Osteoblast (primary cell): ENCODE measurements around the gene IGDCC3. TPM values are rescaled to one million over a fixed set of nuclear protein-coding genes. Genes with fewer than 3 reads are reported as not detected.

Source experiments
- DNase-seq: peaks from one replicate; pipeline ENCODE4 v3.0.0; 2011; ENCODE audit warnings: low spot score, mixed read lengths; ENCODE audit not compliant: insufficient read length; ENCODE audit errors: missing footprints
- H2AFZ ChIP-seq: 2 replicates; pipeline ENCODE4 v1.6.0; 2011; ENCODE audit warnings: mild to moderate bottlenecking, low read length
- H3K27ac ChIP-seq: 2 replicates; pipeline ENCODE4 v1.5.1; 2011; ENCODE audit warnings: mild to moderate bottlenecking, low read depth, low read length, moderate library complexity
- H3K27me3 ChIP-seq: 2 replicates; pipeline ENCODE4 v1.6.0; 2012; ENCODE audit warnings: mild to moderate bottlenecking, control low read depth, inconsistent platforms, low read length, moderate library complexity; ENCODE audit not compliant: insufficient read depth
- H3K36me3 ChIP-seq: 2 replicates; pipeline ENCODE4 v1.5.1; 2011; ENCODE audit warnings: mild to moderate bottlenecking, low read length, control low read depth, moderate library complexity; ENCODE audit not compliant: insufficient read depth
- H3K4me1 ChIP-seq: 2 replicates; pipeline ENCODE4 v1.5.1; 2011; ENCODE audit warnings: mild to moderate bottlenecking, low read length, control low read depth, moderate library complexity; ENCODE audit not compliant: insufficient read depth
- H3K4me2 ChIP-seq: 2 replicates; pipeline ENCODE4 v1.6.0; 2011; ENCODE audit warnings: mild to moderate bottlenecking, low read length; ENCODE audit not compliant: insufficient read depth
- H3K4me3 ChIP-seq: fragments of 200-600 bp; sonication (generic); 3 replicates; pipeline ENCODE4 v1.5.1; 2012; ENCODE audit warnings: mild to moderate bottlenecking, low read length, inconsistent platforms; ENCODE audit not compliant: insufficient read depth
- H3K79me2 ChIP-seq: 2 replicates; pipeline ENCODE4 v1.6.0; 2012; ENCODE audit warnings: mild to moderate bottlenecking, low read length, control low read depth, inconsistent platforms; ENCODE audit not compliant: insufficient read depth
- H3K9me3 ChIP-seq: 2 replicates; pipeline ENCODE4 v1.5.1; 2011; ENCODE audit warnings: low read depth, low read length, control low read depth
- H4K20me1 ChIP-seq: 2 replicates; pipeline ENCODE4 v1.6.0; 2012; ENCODE audit warnings: mild to moderate bottlenecking, low read length, control low read depth; ENCODE audit not compliant: insufficient read depth
- total RNA-seq: library from RNA; depleted of rRNA; stranded (reverse); fragments of >200 nt; gene quantifications from 2 replicates; pipeline ENCODE4 v1.2.3, GENCODE V29; 2012
- TF ChIP-seq, protein P1 (sequence below): IDR thresholded peaks from 2 replicates; pipeline ENCODE4 v1.5.1; 2011; ENCODE audit warnings: mild to moderate bottlenecking, low read depth, low read length, moderate library complexity; ENCODE audit errors: extremely low read depth

The IGDCC3 gene
- total RNA-seq, 1 donor: not detected

GRCh38 chr15:65326818-65327217, 51.0 kb downstream of the IGDCC3 start:
- H2AFZ ChIP-seq: no peak overlapping the region
- H3K27ac ChIP-seq: no peak overlapping the region
- no peaks in the 10 kb centered on the region for H3K36me3 ChIP-seq
- peak; percentile 85 for DNase-seq
- H3K79me2 ChIP-seq: no peaks in the 10 kb centered on the region
- no peaks in the 10 kb centered on the region for H3K9me3 ChIP-seq
- no peaks in the 10 kb centered on the region for H4K20me1 ChIP-seq
- no peaks in the 10 kb centered on the region for H3K4me1 ChIP-seq
- H3K4me2 ChIP-seq: no peak overlapping the region
- TF ChIP-seq, protein P1, sequence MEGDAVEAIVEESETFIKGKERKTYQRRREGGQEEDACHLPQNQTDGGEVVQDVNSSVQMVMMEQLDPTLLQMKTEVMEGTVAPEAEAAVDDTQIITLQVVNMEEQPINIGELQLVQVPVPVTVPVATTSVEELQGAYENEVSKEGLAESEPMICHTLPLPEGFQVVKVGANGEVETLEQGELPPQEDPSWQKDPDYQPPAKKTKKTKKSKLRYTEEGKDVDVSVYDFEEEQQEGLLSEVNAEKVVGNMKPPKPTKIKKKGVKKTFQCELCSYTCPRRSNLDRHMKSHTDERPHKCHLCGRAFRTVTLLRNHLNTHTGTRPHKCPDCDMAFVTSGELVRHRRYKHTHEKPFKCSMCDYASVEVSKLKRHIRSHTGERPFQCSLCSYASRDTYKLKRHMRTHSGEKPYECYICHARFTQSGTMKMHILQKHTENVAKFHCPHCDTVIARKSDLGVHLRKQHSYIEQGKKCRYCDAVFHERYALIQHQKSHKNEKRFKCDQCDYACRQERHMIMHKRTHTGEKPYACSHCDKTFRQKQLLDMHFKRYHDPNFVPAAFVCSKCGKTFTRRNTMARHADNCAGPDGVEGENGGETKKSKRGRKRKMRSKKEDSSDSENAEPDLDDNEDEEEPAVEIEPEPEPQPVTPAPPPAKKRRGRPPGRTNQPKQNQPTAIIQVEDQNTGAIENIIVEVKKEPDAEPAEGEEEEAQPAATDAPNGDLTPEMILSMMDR: no peak
- no peaks in the 10 kb centered on the region for H3K27me3 ChIP-seq
- no peak overlapping the region for H3K4me3 ChIP-seq

DNA sequence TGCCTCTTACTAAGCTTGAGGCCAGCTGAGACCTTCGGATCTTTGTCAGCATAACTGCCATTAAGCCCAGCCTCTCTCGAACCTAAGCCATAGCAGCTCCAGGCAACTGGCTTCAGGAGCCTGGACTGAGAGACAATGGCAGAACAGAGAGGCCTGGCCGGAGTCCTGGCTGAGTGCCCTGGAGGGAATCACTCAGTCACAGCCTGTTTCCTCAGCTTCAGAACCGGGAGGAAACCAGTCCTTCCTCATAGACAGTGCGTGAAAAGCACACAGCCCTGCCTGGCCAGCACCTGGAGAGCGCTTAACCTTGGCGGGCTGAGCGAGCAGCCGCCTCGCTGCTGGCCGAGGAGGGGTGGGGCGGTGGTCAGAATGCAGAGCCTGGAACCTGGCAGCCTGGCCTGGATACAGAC, 51.7 kb downstream of the IGDCC3 start:
- Histone ChIP-seq H4K20me1 (no peaks in the 10 kb centered on the region), H3K27ac (no peak overlapping the region), H3K4me3 (no peak overlapping the region), H3K4me1 (no peaks in the 10 kb centered on the region), H3K36me3 (no peaks in the 10 kb centered on the region), H2AFZ (no peak overlapping the region), H3K27me3 (peaks cover 7% of the 10 kb centered on the region), H3K9me3 (no peaks in the 10 kb centered on the region), H3K79me2 (no peaks in the 10 kb centered on the region), H3K4me2 (no peak overlapping the region)
- peak; percentile 83 for DNase-seq
- TF ChIP-seq, protein P1: no peak

DNA sequence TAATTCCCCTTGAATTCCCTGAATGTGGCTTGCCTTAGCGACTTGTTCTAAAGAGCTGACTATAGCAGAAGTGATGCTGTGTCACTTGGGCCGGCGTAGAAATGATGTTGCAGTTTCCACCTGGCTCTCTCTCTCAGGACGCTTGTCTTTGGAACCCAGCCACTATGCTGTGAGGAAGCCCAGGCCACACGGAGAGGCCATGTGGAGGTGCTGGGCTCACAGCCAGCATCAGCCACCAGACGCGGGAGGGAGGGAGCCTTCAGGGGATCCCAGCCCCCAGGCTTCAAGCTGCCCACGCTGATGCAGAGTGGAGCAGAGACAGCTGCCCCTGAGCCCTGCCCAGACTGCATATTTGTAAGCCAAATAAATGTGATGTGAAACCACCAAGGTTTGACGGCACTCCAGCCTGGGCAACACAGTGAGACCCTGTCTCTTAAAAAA, 54.7 kb downstream of the IGDCC3 start:
- DNase-seq: peak; percentile 85
- no peak overlapping the region for H3K4me3 ChIP-seq
- H4K20me1 ChIP-seq: no peaks in the 10 kb centered on the region
- peaks cover 11% of the 10 kb centered on the region for H3K27me3 ChIP-seq
- no peaks in the 10 kb centered on the region for H3K9me3 ChIP-seq
- no peaks in the 10 kb centered on the region for H3K4me1 ChIP-seq
- TF ChIP-seq, protein P1: no peak
- H3K79me2 ChIP-seq: no peaks in the 10 kb centered on the region
- no peak overlapping the region for H2AFZ ChIP-seq
- no peak overlapping the region for H3K4me2 ChIP-seq
- H3K36me3 ChIP-seq: no peaks in the 10 kb centered on the region
- no peak overlapping the region for H3K27ac ChIP-seq

DNA sequence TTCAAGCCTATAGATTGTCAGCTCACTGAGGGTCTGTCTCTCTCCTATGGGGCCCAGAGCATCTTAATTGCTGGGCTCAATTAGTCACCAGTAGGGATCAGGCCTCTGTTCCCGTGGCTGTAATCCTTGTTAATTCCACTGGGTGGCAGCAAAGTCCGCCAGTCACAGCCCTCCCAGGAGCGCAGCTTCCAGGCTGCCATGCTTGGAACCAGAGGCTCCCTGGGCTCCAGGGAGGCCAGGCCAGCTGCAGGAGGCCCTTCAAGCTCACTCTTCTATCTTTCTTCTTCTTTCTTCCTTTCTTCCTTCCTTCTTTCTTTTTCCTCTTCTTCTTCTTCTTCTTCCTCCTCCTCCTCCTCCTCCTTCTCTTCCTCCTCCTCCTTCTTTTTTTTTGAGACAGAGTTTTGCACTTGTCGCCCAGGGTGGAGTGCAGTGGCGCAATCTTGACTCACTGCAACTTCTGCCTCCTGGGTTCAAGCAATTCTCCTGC, 58.9 kb downstream of the IGDCC3 start:
- Histone ChIP-seq H2AFZ (no peak overlapping the region), H3K9me3 (no peaks in the 10 kb centered on the region), H3K27me3 (peaks cover 11% of the 10 kb centered on the region), H3K4me3 (no peak overlapping the region), H3K4me2 (no peak overlapping the region), H3K79me2 (no peaks in the 10 kb centered on the region), H3K4me1 (no peaks in the 10 kb centered on the region), H3K27ac (no peak overlapping the region), H4K20me1 (no peaks in the 10 kb centered on the region), H3K36me3 (no peaks in the 10 kb centered on the region)
- peak; percentile 95 for DNase-seq
- TF ChIP-seq, protein P1: peak; percentile 92
